GM18907 (cell line): ENCODE measurements around the gene GUCY2F.
A peak's percentile ranks its signal among the peaks of the same experiment; 100 is the strongest.

ENCODE experiments used
- ATAC-seq: cut with Tn5 transposase; IDR thresholded peaks from one replicate; pipeline ENCODE4 v1.9.1; 2021; ENCODE audit warnings: mild to moderate bottlenecking, moderate library complexity; ENCODE audit not compliant: unreplicated experiment

Gene GUCY2F

DNA sequence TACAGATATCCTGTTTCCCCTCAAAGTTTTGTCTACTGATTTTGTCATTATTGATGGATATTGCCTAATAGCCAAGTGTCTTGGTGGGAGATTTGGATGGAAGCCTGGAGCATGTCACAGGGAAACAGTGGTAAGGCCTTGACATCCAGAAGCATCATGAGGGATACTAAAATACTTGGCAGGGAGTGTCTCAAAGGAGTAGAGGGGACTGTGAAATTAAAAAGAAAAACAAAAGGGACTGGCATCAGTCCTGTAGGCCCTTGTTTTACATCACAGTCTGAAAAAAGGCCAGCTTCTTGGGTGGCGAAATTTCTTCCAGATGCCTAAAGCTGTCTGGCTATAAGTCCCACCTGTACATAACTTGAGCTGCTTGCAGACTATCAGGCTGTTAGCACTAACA lies 83.8 kb downstream of the GUCY2F start:
- no peak for ATAC-seq

DNA sequence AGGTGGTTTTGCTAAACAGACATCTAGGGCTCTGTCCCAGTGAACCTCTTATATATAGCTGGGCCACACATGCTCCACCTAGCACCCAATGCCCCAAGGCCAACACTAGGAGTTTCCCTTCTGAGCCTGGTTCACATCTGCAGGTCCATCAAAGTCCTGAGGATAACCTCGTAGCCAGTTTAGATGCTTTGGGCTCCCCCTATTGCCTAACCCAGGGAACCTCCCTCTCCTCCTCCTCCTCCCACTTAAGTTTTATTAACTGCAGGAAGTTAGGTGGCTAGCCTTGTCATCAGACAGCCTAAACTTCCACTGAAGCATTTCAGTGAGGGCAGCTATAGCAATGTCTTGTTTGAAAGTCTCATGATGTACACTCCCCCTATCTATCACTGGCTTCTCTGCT lies 88.0 kb downstream of the GUCY2F start:
- peak; percentile 82 for ATAC-seq

DNA sequence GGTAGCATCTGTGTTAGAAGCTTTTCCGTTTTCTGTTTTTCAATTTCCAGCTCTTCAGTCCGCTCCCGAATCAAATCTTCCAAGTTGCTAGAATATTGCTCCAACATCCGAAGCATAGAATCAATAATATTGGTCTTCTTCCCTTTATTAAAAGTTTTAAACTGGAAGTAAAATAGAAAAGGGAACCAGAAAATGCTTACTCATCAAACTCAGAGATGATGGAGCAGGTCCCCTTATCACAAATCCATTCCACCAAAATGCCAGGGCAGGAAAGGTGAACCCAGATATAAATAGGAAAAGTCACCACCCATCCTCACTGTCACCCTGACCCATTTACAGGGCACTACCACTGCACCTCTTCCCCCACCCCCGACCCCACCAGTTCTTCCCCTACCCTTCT lies 89.0 kb downstream of the GUCY2F start:
- no peak for ATAC-seq

DNA sequence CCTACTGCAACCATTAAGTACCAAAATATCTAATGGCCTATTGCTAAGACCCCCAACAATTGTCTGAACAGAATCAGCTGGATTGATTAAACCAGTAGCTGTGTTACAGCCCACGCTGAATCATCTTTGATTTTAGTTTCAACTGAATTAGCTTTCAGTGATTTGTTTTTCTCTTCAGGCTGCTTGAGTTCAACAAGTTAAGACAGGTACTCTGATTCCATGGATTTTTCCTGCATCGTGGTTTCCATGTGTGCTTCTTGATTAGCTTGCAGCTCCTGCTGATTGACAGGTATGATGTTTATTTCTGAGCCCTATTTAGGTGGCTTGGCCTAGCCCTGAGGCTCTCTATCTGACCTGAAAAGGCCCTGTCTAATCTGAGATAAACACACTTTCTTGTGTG lies 91.3 kb downstream of the GUCY2F start:
- no peak for ATAC-seq

DNA sequence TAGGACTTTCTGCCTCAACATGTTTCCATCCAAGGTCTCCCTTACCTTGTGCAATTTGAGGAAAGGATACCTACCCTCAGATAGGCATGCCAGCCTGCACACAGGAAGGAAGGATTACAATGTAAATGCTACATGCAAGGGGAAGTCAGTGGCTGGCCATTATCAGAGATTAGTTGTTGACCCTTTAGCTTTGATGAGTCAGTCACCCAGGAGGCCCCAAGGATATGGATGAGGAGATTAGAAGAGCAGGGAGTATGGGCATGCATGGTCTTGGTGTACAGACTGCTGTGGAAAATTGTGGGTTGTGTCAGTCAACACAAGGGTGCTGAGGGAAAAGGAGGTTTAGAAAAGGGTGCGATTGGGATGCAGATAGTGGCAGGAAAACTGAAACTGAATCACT lies 92.0 kb downstream of the GUCY2F start:
- no peak for ATAC-seq

- peak; percentile 42 for ATAC-seq
These were observed 97.2 kb downstream of the GUCY2F start for GRCh38 chrX:109384699-109385098.

DNA sequence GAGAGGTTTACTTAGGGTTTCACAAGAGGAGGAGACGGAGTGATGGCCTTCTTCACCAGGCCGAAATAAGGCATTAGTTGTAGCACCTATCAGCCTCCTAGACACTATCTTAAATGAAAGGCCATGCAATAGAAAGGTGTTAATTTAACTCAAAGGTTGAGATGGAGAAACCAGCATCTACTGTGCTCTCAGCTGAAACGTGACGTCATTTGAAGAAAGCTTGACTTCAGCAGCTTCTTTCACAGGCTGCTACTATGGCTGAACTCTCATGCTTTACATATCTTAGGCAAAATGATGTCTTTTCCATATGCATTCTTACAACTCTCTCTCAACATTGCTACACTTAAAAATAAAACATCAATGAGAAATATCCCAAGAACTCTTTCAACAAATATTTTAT lies 99.6 kb downstream of the GUCY2F start:
- ATAC-seq = no peak

- no peak for ATAC-seq
These were observed 103.6 kb downstream of the GUCY2F start for GRCh38 chrX:109378281-109378680.

- no peak for ATAC-seq
These were observed 107.5 kb downstream of the GUCY2F start for GRCh38 chrX:109374262-109374960.

GRCh38 chrX:109373468-109373867 lies 108.4 kb downstream of the GUCY2F start:
- ATAC-seq = no peak

DNA sequence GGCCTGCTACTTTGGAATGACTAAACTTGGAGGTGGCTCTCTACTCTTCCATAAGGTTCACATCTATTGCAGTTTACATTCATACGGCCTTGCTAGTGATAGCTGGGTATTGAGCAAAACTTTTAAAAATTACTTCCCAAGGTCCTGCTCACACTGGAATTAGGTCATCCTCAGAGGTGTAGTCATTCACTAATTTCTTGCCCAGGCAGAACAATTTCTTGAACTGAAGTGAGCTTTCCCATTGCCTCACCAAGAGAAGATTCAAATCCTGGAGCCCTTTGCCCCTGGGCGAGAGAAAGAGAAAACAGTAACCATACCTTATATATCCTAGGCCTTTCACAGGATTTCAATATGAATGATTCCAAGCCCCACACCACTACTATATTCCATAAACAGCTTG lies 109.2 kb downstream of the GUCY2F start:
- ATAC-seq = no peak

- ATAC-seq = no peak
These were observed 109.6 kb downstream of the GUCY2F start for GRCh38 chrX:109372291-109372690.

- ATAC-seq = no peak
These were observed 119.8 kb downstream of the GUCY2F start for GRCh38 chrX:109362101-109362500.

- no peak for ATAC-seq
These were observed 121.6 kb downstream of the GUCY2F start for GRCh38 chrX:109360301-109360700.

GRCh38 chrX:109357706-109358105 lies 124.2 kb downstream of the GUCY2F start:
- ATAC-seq = no peak

DNA sequence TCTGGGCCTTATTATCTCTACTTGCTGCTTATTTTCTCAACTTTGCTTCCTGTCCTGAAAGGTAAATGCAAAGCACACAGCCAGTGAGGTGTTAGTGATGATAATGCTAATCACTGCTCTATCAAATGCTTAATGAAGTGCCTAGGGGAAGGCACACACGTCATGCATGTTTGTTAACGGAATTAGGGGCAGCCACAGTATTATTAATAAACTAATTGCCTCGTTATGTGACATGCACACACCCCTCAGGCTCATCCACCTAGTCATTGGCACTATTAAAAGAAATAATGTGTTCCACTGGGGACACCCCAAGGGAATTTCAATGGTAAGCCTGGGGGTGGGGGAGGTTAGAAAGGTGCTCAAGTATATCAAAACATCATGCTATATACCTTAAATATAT lies 125.2 kb downstream of the GUCY2F start:
- ATAC-seq = no peak

GRCh38 chrX:109352066-109352588 lies 129.8 kb downstream of the GUCY2F start:
- ATAC-seq = no peak

- ATAC-seq = no peak
These were observed 130.3 kb downstream of the GUCY2F start for GRCh38 chrX:109351557-109351956.

- no peak for ATAC-seq
These were observed 131.3 kb downstream of the GUCY2F start for GRCh38 chrX:109350551-109350950.

DNA sequence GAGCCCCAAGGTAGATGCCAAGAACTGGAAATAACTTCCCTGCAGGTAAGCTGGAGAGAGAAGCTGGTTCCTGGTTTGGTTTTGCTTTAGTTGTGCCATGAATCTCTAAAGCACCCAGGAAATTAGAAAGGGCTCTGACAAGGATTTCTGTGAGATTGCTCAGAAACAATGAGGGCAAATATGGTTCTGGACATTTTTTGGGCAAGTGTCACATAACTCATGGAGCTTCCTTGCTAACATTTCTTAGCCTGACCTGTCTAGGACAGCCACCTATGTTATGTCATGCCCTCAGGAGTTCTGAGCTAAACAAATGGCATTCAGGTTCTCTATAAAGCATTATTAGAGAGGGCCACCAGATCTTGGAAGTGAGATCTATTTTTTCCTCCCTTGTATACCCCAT lies 131.8 kb downstream of the GUCY2F start:
- no peak for ATAC-seq

GRCh38 chrX:109347632-109348031 lies 134.3 kb downstream of the GUCY2F start:
- ATAC-seq = no peak

GRCh38 chrX:109346491-109346890 lies 135.4 kb downstream of the GUCY2F start:
- no peak for ATAC-seq

DNA sequence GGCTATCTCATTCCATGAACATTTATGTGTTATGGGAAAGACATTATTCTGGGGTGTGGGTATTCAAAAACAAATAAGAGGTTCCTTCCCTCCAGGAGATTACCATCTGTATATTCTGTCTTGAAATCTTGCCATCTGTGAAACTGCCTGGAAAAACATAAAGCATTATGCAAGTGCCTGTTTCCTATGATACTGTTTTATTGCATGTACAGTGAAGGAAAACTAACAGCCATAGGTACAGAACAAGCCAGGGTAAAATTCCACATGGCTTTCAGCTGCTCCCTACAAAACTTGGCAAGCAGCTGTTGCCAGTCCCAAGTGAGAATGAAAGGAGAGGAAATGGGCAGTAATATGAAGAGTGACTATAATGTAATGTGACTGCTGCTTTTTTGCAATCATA lies 136.0 kb downstream of the GUCY2F start:
- no peak for ATAC-seq
